DND-41 (cell line): ENCODE measurements around the gene ITGA1.

Experiments
- CTCF ChIP-seq: IDR thresholded peaks from 2 replicates; pipeline ENCODE4 v1.5.1; 2012; ENCODE audit warnings: borderline replicate concordance, low read length, moderate library complexity, mild to moderate bottlenecking; ENCODE audit not compliant: poor library complexity, severe bottlenecking; ENCODE audit errors: extremely low read depth
- EZH2 ChIP-seq: IDR thresholded peaks from 3 replicates; pipeline ENCODE4 v1.6.1; 2012; ENCODE audit warnings: borderline replicate concordance, low read depth, mild to moderate bottlenecking, moderate library complexity, low read length, inconsistent platforms; ENCODE audit not compliant: severe bottlenecking

GRCh38 chr5:52746539-52746938, 41.2 kb upstream of the ITGA1 start:
- TF ChIP-seq CTCF (no peak), EZH2 (no peak)
